ENCODE measurements around the gene NPAS2.

DNA sequence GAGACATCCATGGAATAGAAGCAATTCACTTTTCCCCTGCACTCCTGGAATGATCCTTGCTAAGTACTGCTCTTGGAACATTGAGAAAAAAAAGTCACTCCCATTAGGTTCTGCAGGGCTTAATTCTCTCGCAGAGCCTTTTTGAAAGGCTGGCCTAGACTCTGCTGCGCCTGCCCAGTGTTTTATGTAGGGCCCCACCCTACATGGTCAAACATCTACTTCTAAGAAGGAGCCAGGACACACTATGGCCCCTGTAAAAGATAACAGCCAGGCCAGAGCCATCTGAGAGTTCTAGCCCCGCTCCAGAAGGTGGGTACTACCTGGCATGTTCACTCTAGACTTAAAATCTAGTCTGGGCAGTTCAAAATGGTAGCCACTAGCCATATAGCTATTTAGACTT lies 30.6 kb upstream of the NPAS2 start:
- TF ChIP-seq, protein P1, sequence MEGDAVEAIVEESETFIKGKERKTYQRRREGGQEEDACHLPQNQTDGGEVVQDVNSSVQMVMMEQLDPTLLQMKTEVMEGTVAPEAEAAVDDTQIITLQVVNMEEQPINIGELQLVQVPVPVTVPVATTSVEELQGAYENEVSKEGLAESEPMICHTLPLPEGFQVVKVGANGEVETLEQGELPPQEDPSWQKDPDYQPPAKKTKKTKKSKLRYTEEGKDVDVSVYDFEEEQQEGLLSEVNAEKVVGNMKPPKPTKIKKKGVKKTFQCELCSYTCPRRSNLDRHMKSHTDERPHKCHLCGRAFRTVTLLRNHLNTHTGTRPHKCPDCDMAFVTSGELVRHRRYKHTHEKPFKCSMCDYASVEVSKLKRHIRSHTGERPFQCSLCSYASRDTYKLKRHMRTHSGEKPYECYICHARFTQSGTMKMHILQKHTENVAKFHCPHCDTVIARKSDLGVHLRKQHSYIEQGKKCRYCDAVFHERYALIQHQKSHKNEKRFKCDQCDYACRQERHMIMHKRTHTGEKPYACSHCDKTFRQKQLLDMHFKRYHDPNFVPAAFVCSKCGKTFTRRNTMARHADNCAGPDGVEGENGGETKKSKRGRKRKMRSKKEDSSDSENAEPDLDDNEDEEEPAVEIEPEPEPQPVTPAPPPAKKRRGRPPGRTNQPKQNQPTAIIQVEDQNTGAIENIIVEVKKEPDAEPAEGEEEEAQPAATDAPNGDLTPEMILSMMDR (IDR thresholded peaks at IDR 0.05) = no peak
- TF ChIP-seq EZH2phosphoT487 (IDR thresholded peaks at IDR 0.05) = no peak
- TF ChIP-seq EZH2 (IDR thresholded peaks at IDR 0.05) = no peak
